NCI-H446 treated with DMSO at 0.1 percent for 48 hours (cell line): Measurements from ENCODE around the gene LRMDA.

Source experiments
- DNase-seq: peaks from one replicate; lab custom pipeline; 2025; lab: John Stamatoyannopoulos, UW

Gene LRMDA

DNA sequence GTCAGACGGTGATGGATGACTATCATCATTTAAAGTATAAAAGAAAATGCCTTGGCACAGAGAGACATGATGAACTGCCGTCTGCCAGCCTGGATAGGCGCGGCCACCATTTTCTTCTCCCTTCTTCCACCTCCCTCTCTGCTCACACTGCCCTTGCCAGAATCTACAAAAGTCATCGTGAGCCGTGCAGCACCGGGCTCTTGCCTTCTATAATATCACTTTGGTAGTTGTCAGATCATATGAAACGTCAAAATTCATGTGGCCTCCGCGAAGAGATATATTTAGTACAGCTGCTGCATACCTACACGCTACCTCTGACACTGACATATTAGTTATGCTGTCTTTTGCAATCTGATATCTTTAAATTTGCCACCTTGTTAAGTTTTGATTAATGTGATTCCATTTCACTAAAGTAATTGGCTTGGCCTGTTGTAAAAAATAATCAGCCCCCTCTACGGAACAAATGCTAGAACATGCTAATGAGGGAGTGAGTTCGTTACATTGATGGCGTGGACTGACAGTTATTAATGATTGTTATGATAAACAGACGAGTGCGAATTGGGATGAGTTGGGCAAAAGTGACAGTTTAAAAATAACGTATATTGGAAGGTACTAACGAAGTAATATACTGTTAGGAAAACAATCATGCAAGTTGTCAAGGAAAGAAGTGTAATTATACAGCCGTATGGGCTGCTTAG is 214.9 kb downstream of the LRMDA start:
- DNase-seq = peak; percentile 70

DNA sequence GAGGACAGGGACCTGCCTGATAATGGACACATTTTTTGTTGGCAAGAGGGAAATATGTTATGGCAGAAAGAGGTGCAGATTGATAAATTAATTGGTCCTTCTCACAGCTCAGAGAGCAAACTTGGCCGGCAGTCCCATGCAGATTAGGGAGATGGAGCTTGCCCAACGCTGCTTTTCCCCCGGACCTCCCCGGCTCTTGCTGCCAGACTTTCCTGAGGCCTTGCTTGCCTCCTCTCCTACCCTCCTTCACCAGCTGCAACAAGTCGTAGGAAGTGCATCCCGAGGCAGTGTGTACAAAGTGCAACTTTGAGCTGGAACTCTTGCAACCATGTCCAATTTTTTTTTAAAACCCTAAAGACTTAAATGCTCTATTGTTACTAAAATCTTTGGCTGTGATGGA is 215.5 kb downstream of the LRMDA start:
- DNase-seq = peak; percentile 74

DNA sequence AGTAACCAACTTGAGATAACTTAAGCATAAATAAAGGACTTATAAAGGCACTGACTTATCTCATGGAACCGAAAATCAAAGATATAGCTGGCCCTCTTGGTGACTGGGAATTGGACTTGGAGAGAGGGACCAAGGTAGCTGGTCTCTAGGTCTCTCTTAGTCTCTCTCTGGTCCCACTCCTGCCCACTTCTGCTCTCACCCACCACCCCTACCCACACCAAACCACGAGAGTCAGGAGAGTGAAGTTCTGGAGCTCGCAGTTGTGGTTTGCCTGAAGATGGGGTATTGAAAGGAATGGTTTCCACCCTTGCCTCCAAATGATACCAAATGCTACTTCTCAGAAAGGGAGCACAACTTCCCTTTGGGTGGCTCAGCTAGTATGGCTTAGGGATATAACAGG is 216.3 kb downstream of the LRMDA start:
- no peak for DNase-seq

DNA sequence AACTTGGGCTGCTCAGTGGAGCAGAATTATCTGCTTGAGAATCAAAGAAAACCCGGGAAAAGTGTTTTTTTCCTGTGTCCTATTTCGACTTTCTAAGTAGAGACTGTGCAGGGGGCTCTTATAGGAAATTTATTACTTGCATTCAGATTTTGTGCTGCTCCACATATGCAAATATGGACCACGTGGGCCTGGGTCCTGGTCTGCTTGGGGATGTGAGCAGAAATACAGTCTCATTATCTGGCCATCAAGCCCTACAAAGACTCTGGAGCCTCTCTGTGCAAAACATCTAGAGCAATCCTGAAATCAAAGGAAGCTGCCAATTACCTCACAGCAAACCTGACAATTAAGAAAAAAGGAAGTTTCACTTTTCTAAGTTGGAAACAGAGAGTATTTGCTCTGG is 216.9 kb downstream of the LRMDA start:
- no peak for DNase-seq

DNA sequence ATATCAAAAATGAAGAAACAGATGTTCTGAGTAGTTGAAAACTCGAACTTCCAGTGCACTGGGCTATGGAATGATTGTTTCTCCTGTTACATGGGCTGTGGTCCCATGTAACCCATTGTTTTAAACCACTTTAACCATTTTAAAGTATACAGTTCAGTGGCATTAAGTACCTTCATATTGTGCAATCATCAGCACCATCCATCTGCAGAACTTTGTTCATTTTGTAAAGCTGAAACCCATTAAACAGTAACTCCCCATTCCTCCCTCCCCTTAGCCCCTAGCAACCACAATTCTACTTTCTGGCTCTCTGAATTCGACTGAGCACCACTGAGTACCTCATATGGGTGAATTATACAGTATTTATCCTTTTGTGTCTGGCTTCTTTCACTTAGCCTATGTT is 217.4 kb downstream of the LRMDA start:
- no peak for DNase-seq

DNA sequence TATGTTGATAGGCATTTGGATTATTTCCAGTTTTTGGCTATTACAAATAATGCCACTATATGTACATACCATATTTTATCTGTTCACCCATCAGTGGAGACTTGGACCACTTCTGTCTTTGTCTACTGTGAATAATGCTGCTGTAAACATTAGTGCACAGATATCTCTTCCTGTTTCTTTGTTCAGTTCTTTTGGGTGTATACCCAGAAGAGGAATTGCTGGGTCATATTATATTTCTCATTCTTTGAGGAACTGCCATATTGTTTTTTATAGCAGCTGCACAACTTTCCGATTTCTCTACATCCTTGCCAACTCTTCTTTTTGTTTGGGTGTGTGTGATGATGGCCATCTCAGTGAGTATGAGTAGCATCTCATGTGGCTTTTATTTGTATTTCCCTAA is 218.0 kb downstream of the LRMDA start:
- DNase-seq = no peak

DNA sequence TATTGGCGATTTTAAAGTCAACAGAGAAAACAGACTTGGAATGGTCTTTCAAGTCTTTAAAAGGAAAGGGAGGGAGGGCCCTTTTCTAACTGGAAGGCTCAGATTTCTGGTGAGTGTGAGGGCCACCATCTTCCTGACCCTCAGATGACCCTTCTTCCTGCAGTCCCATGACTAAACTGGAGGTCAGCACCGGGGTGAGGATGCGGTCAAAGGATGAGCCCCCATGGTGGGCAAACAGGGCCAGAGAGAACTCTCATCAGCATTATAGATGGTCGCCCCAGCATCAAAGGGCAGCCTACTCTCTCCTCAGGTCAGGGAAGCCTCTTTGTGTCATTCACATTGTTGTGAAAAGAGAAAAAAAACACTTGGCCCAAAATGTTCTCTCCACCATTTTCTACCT is 219.2 kb downstream of the LRMDA start:
- DNase-seq = no peak

DNA sequence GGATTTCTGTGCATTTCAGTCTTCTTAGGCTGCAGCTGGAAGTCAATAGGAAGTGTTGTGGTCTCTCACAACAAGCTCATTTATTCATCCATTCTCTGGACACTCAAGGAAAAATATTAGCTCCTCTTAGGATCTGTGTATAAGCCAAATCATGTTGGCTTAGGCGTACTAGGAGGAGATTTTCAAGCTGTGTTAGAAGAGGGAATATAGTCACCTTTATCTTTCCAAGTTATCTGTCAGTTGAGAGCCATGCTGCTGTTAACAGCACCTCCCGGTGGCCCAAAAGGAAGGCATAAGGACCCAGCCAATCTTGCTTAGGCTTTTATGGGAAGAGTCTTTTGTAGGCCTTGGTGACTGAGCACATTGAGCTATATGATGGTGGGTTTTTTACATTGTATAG is 220.0 kb downstream of the LRMDA start:
- DNase-seq = no peak

DNA sequence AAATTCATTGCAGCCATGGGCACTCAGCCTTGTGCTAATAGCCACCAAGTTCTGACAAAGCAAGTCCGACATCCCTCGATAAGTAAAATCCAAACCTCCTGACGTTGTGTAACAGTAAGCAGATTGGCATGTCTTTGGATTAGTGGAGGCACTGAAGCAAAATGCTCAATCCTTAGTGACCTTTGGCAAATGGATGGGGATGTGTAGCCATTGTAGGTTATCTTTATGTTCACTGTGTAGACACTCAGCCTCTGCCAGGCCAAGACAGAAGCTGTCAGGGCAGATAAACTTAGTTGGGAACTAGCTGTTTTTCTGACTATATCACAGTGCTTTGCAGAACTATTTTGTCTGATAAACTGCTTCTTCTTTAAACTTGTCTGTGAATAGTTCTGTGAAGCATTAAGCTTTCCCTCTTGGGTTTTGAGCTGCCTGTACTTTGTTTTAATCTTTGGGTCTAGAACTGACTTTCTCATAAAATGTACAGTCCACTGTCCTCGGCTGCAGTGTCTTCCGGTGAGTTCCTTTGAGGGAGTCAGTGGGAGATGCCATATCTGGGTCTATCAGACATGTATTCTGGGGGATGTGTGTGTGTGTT is 220.8 kb downstream of the LRMDA start:
- no peak for DNase-seq

DNA sequence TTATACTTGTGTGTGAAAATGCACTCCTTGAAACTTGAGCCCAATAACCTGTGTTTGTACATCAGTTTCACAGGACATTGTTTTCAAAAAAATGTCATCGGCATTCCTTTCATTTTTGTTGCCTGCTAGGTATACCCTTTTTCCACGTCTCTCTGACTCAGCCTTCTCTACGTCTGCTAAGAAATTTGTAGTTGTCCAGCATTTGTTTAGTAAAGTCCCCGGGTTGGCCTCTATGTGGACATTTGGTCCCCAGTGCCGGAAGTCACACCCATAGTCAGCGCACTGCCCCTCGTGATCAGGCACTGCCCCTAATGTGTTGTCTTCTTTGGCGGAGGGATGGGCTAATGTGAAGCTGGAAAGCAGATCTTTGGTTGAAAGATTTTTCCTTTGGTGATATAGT is 222.3 kb downstream of the LRMDA start:
- DNase-seq = no peak

DNA sequence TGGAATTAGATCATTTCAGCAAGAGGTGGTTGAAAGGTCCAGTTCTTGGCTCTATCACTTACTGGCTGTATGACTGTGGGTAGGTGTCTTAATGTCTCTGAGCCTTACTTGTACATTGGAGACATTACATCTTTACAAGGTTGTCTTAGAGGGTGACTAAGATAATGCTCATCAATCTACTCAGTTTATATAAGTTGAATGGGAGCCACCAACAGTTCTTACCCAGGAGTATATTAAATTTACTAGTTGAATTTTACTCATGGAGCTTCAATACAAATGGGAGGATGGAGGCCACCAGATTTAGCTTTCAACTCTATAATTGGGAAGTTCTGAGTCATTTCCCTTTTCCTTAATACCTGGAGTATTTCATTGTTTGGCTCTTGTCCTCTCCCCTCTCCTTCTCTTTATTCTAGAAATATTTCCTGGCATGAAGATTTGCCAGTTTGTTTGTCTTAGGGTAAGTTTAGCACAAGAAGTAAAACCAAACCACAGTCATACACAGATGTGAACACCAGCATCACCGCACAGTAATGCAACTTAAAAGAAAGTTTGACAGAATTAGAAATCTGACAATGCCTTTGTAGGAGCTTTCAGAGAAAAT is 222.8 kb downstream of the LRMDA start:
- no peak for DNase-seq

DNA sequence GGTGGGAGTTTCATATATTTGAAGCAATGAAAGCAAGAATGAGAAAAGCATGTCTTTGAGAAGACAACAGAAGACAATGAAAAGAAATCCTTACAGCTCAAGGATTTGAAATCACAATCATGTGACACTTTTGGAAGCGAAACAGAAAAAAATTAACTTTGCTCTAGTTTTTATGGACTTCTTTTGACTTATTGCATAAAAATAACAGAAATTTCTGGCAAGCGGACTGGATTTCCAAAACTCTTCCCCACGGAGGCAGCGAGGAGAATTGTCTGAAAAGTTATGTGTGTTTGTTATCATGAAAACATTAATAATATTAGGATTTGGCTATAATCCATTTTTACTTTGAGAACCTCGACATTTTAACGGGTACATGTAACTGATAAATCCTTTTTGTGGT is 223.3 kb downstream of the LRMDA start:
- no peak for DNase-seq

DNA sequence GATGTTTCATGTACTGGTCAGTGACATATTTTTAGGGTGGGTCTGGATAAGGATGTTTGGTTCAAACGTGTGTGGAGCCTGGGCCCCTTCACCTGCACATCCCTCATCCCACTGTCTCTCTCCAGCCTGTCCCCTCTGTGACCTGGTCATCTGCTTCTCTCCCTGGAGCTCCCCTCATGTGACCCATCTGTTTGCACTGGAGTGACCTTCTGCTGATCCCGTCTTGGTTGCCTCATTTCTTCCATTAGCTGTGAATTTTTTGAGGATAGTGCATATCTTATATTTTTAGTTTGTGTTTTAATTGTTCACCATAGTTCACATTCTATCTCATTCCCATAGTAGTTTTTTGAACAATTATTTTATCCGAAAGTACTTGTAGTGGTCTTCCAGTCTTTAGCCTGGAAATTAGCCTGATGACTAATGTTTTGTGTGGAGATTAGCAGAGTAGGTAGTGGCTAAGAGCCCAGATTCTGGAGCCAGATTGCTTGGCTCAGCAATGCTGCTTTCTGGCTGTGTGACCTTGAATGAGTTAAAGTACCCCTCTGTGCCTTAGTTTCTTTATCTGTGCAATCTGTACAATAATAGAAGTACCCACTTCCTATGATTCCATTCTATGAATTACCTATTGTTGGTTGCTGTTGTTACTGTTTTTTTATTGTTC is 224.5 kb downstream of the LRMDA start:
- peak; percentile 15 for DNase-seq

DNA sequence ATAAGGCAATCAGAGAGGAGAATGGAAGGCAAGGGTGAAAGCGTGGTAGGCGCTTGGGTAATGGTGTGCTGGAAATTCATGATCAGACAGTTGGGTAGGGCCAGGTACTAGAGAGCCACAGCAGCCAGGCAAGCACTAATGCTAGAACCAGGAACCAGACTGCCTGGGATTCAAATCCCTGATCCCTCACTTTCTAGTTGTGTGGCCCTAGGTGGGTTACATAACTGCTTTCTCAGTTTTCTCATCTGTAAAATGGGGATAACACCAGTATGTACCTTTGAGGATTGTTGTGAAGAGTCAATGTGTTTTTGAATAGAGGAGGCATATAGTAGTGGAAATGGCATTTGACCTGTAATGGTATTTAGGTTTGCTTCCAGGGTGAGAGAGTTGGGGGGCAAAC is 225.9 kb downstream of the LRMDA start:
- no peak for DNase-seq

DNA sequence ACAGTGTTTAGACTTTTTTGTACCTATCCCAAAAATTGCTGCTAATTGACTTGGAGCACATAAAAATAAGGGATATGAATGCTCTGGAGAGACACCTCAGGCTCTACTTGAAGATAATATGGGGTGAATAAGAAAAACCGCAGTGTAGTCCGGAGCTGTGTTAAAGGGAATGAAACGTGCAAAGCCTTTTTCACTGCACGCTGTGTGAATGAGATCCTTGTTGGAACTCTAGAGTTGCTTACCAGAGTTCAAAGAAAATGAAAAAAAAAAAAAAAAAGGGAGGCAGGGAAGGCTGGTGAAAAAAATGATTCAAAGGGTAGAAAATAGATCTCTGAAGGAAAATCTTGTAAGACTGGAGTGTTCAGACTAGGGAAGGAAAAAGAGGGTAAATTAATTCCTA is 226.6 kb downstream of the LRMDA start:
- no peak for DNase-seq

DNA sequence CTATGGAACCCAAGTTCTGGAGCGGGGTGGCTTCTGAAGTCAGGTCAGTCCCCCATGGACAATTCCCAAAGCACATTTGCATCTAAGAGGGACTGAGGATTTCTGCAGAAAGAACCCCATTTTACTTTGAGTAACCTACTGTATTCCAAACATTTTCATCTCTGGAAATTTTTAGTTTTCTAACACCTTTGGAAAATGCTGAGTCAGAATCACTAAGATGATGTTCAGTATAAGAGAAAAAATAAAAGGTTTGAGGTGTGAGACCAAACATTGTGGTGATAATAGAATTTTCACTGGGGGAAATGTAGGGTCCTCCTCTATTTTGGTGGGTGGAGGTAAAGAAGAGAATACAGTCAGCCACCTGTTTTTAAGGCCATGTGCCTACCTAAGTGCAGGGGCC is 227.1 kb downstream of the LRMDA start:
- DNase-seq = no peak

DNA sequence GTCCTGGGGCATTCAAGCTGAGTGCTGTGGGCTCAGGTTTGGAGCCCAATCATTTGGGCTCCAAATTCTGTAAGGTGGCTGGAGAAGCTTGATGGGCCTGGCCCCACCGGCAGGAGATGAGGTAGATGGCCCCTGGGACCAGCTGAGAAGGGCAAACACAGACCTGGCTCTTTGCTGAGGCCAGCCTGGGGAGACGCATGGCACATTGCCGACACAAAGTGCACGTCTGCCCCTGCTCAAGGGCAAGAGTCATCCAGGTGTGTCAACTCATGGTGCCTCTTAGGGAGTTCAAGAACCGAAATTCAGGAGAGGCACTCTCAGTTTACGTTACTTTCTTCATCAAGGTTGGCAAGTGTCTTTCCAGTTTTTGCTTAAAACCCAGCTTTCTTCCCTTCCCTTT is 227.5 kb downstream of the LRMDA start:
- DNase-seq = no peak

DNA sequence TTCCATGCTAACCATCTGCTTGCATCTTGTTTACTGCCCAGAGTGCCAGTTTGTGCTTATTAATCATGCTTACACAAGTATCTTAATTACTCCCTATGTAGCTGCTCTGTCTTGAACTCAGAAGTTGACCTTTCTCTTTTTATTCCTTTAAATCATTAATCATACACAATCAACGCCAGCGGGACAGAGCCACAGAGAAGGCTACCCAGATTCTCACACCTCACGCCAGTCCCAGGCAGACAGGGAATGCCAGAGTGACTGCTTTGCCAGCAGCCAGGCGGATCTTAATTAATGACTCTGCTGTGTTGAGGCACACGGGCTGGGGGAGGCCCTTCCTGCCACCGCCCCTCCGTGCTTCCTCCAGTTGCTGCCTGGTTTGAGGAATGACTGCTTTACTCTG is 229.4 kb downstream of the LRMDA start:
- DNase-seq = peak; percentile 87

DNA sequence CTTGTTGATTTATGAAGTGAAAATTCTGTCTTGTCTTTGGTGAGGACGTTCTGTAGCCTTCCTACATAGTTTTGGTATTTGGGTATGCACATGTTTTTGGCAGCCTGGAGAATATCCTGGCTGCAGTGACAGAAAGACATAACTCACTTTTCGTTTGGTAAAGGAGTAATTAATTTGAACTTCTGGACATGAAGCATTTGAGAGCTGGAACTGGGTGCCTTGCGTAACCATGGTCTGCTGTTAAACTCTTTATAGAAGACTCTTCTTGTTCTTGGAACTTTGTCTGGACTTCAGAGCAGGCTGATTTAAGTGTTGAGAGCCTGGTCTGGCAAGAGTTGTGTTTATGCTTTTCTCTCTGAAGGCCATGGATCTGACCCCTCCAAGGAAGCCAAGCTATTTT is 231.3 kb downstream of the LRMDA start:
- peak; percentile 28 for DNase-seq

DNA sequence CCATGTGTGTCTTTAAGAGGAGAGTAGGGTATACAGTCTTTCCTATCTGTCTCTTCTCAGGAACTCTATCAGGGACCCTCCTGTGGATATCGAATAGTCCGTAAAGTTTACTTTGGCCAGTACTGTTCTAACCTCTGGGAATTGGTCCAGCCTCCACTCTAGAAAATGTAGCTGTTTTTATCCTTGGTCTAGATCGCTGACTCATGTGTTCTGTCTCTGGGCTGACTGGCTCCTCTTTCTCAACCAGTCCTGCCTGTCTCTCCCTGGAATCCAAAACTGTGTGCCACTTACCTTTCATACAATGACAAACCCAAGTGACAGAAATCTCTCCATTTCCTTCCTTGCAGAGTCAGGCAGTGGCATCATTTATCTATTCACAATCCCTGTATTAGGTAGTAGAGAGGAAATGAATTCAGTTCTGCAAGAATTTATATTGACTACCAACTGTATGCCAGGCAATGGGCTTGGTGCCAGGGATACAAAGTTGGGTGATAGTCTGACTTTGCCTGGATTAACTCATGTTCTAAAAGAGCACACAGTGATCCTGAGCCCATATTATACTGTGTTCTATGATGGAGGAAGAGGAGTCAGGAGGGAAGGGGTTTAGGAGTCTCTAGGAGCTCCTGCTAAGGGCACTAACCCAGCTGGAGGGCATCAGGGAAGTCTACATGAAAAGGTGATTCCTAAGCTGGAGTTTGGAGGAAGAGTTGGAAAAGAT is 232.7 kb downstream of the LRMDA start:
- DNase-seq = no peak

DNA sequence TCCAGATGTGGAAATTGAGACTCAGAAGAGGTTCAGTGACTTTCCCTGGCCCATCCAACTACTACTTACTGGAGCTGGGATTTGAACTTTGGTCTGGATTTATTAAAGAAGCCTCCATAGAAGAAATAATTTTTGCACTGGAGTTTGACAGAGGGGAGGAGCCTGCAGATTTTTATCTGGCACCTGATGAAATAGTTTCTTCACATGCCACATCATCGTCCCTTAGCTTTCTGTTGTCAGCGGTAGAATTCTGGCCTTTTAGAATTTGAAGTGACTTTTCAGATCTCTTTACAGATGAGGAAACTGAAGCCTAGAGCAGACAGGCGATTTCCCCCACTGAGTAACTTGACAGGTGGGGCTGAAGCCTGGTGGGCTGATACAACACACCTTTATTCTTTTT is 233.5 kb downstream of the LRMDA start:
- no peak for DNase-seq

DNA sequence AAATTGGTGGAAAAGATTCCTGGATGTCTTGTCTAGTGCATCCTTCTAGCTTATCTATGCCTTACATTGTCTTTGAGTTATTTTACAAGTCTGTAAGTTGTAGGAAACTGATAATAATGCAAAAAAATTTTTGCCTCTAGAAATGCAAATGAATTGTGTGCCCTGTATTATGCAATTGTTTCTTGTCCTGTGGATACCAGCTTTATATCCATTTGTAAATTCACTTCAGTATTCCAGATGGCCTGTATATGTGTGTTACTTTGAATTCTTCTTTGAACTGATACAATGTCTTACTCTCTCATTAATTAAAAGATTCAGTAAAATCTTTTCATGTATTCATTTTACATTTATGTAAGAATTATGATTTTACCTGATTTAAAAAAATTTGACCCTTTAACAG is 234.3 kb downstream of the LRMDA start:
- no peak for DNase-seq
